Body of pancreas (tissue), 4 donors: ENCODE measurements around the gene USP25.

ENCODE experiments used
- CTCF ChIP-seq, 7 experiments: fragments of 450-650 bp in 4 of 7; fragments of 200-600 bp in 3 of 7; sonication (generic) in 3 of 7; IDR thresholded peaks; one replicate each; pipeline ENCODE4 v1.5.1; 2016 to 2019; ENCODE audit warnings: antibody characterized with exemption in 7 of 7
- POLR2A ChIP-seq, 3 donors: fragments of 450-650 bp; IDR thresholded peaks; one replicate each; pipeline ENCODE4 v1.6.1; 2016; ENCODE audit warnings: antibody characterized with exemption in 3 of 3, mild to moderate bottlenecking in 2 of 3

GRCh38 chr21:15748586-15748985 is 18.8 kb downstream of the USP25 start:
- TF ChIP-seq POLR2A (IDR thresholded peaks at IDR 0.05), result no peak
- TF ChIP-seq CTCF (IDR thresholded peaks at IDR 0.05), result no peak
